Mesothelial cell of epicardium (in vitro differentiated cells): ENCODE results near the gene CD79A. TPM values are rescaled to one million over a fixed set of nuclear protein-coding genes. Genes with fewer than 3 reads are reported as not detected.

ENCODE experiments used
- DNase-seq, 2 experiments: peaks; one replicate each; pipeline ENCODE4 v3.0.0; 2021; ENCODE audit warnings: low spot score in 2 of 2; ENCODE audit not compliant: unreplicated experiment in 2 of 2
- H3K27ac Mint-ChIP-seq: 2 replicates; pipeline ENCODE4 v1.8.0; 2021; ENCODE audit warnings: mixed read lengths
- H3K27me3 Mint-ChIP-seq: 2 replicates; pipeline ENCODE4 v1.8.0; 2021; ENCODE audit warnings: low read depth, mixed read lengths
- H3K36me3 Mint-ChIP-seq: 2 replicates; pipeline ENCODE4 v1.8.0; 2021; ENCODE audit warnings: mixed read lengths
- H3K4me1 Mint-ChIP-seq: 2 replicates; pipeline ENCODE4 v1.8.0; 2021; ENCODE audit warnings: mixed read lengths
- H3K4me3 Mint-ChIP-seq: 2 replicates; pipeline ENCODE4 v1.8.0; 2021; ENCODE audit warnings: mild to moderate bottlenecking, moderate library complexity, mixed read lengths
- H3K9me3 Mint-ChIP-seq: 2 replicates; pipeline ENCODE4 v1.8.0; 2021; ENCODE audit warnings: mixed read lengths
- total RNA-seq: library from RNA; stranded (reverse); gene quantifications from 3 replicates; pipeline ENCODE4 v1.2.1, GENCODE V29; 2021
- TF ChIP-seq, protein P1 (sequence below): fragments of 200-600 bp; sonication (generic); IDR thresholded peaks from one replicate; pipeline ENCODE4 v1.5.0; 2021; ENCODE audit warnings: antibody characterized with exemption; ENCODE audit not compliant: unreplicated experiment

Gene CD79A
- total RNA-seq, 1 donor from 2014 or later, result 0.58 TPM

DNA sequence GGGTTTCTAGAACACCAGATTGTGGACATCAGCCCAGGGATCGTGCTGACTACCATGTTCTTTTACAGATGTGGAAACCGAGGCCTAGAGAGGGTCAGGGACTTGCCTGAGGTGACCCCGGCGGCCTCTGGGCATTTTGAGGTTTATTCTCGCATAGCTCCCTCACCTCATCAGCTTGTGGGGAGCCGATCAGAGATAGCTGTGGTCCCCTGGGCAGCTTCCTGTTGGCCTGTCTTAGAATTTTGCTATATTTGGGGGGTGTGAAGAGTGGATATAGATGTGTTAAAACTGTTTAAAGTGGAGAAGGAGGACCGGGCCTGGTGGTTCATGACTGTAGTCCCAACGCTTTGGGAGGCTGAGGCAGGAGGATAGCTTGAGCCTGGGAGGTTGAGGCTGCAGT lies 12.8 kb downstream of the CD79A start:
- Mint-ChIP-seq H3K4me3 (no peak overlapping the region), H3K4me1 (peaks cover 8% of the 10 kb centered on the region), H3K9me3 (no peaks in the 10 kb centered on the region), H3K27me3 (no peaks in the 10 kb centered on the region), H3K36me3 (peaks cover 5% of the 10 kb centered on the region), H3K27ac (no peak overlapping the region)
- no peak for DNase-seq
- TF ChIP-seq, protein P1, sequence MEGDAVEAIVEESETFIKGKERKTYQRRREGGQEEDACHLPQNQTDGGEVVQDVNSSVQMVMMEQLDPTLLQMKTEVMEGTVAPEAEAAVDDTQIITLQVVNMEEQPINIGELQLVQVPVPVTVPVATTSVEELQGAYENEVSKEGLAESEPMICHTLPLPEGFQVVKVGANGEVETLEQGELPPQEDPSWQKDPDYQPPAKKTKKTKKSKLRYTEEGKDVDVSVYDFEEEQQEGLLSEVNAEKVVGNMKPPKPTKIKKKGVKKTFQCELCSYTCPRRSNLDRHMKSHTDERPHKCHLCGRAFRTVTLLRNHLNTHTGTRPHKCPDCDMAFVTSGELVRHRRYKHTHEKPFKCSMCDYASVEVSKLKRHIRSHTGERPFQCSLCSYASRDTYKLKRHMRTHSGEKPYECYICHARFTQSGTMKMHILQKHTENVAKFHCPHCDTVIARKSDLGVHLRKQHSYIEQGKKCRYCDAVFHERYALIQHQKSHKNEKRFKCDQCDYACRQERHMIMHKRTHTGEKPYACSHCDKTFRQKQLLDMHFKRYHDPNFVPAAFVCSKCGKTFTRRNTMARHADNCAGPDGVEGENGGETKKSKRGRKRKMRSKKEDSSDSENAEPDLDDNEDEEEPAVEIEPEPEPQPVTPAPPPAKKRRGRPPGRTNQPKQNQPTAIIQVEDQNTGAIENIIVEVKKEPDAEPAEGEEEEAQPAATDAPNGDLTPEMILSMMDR, result no peak

DNA sequence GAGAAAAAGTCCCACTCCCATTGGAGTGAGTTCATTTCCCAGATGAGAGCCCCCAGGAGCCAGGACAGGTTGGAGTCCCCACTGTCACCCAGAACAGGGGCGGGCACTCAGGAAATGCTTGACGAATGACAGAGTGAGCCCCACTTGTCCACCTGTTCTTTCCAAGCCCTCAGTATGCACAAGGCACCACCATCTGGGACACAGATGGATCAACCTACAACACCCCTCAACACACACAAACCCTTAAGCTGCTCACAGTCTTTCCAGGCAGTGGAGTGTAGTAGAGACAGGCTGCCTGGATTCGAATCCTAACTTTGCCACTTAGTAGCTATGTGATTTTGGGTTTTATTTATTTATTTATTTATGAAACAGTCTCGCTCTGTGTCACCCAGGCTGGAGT lies 13.9 kb downstream of the CD79A start:
- H3K4me1 Mint-ChIP-seq, result peaks cover 5% of the 10 kb centered on the region
- peaks cover 9% of the 10 kb centered on the region for H3K36me3 Mint-ChIP-seq
- DNase-seq, result no peak
- H3K4me3 Mint-ChIP-seq, result no peak overlapping the region
- H3K9me3 Mint-ChIP-seq, result no peaks in the 10 kb centered on the region
- H3K27ac Mint-ChIP-seq, result no peak overlapping the region
- TF ChIP-seq, protein P1, result no peak
- no peaks in the 10 kb centered on the region for H3K27me3 Mint-ChIP-seq

DNA sequence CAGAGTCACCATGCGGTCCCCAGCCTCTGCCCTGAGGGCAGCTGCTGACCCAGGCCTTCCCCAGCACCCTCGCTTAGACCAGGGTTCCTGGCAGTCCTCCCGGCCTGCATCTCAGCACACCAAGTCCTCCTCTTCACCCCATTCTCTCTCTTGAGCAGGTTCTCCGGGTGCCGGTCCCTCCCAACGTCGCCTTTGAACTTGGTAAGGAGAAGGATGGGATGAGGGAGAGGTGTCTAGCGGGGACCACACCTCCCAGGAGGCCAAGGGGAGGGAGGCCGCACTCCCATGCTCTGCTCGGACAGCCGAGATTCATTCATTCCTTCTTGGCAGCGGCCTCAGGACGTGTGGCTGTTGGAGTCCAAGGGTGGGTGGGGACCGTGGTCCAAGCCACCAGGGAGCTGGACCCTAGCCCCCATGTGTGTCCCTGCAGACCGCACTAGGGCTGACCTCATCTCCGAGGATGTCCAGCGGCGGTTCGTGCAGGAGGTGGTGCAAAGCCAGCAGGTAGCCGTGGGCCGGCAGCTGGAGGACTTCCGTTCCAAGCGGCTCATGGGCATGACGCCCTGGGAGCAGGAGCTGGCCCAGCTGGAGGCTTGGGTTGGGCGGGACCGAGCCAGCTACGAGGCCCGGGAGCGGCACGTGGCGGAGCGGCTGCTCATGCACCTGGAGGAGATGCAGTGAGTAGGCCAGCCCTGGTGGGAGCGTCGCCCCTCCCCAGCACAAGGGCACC lies 15.3 kb downstream of the CD79A start:
- no peaks in the 10 kb centered on the region for H3K4me1 Mint-ChIP-seq
- TF ChIP-seq, protein P1, result no peak
- no peaks in the 10 kb centered on the region for H3K9me3 Mint-ChIP-seq

DNA sequence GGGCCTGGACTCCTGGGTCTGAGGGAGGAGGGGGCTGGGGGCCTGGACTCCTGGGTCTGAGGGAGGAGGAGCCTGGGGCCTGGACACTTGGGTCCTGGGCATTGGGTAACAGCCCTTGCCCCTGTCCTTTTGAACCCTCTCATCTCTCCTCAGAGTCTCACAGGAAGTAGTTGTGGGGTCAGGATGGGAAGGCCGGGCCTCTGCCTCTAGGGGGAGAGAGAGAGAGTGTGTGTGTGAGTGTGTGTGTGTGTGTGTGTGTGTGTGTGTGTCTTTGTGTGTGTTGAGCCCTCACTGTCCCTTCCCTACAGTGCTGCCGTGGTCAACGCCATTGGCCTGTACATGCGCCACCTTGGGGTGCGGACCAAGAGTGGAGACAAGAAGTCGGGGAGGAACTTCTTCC lies 16.8 kb downstream of the CD79A start:
- Mint-ChIP-seq H3K4me3 (no peak overlapping the region), H3K27ac (no peak overlapping the region), H3K9me3 (no peaks in the 10 kb centered on the region), H3K36me3 (peaks cover 9% of the 10 kb centered on the region), H3K27me3 (no peaks in the 10 kb centered on the region), H3K4me1 (no peaks in the 10 kb centered on the region)
- TF ChIP-seq, protein P1, result no peak
- no peak for DNase-seq

More for the DNA sequence above, 15.3 kb downstream of the CD79A start:
- peak in 1 of 2 experiments; percentile 17 for DNase-seq
- no peaks in the 10 kb centered on the region for H3K27me3 Mint-ChIP-seq
- H3K4me3 Mint-ChIP-seq, result no peak overlapping the region
- no peak overlapping the region for H3K27ac Mint-ChIP-seq
- H3K36me3 Mint-ChIP-seq, result peaks cover 9% of the 10 kb centered on the region

DNA sequence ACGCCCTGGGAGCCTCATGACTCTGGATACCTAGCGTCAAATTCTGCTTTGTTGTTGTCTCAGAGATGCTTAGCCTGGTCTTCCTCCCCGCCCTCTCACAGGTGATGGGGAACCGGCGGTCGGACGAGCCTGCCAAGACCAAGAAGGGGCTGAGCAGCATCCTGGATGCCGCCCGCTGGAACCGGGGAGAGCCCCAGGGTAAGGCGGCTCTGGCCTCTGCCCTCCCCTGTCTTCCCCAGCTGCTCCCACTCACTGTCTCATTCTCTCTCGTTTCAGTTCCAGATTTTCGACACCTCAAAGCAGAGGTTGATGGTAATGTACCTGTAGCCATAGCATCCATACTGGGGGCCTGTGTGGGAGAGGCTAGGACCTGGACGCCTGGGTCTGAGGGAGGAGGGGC lies 17.3 kb downstream of the CD79A start:
- peaks cover 13% of the 10 kb centered on the region for H3K36me3 Mint-ChIP-seq
- no peak for DNase-seq
- no peaks in the 10 kb centered on the region for H3K9me3 Mint-ChIP-seq

More for the DNA sequence above, 17.3 kb downstream of the CD79A start:
- Mint-ChIP-seq H3K4me1 (no peaks in the 10 kb centered on the region), H3K27ac (no peak overlapping the region), H3K27me3 (no peaks in the 10 kb centered on the region), H3K4me3 (no peak overlapping the region)
- TF ChIP-seq, protein P1, result no peak
